Renal cortex interstitium (tissue), 11 donors: ENCODE measurements around the gene WNK1. TPM values are rescaled to one million over a fixed set of nuclear protein-coding genes. Genes with fewer than 3 reads are reported as not detected.

Experiments
- DNase-seq, 11 donors: peaks; one replicate each; pipeline ENCODE4 v3.0.0-alpha.2; 2013; ENCODE audit warnings: low read depth in 9 of 11, low spot score in 4 of 11; ENCODE audit errors: extremely low read depth in 1 of 11
- polyA plus RNA-seq, 3 donors: library from polyadenylated mRNA; unstranded; fragments of 120-200 nt; gene quantifications; one replicate each; pipeline ENCODE4 v1.2.1, GENCODE V29; 2013; ENCODE audit not compliant: insufficient read length in 3 of 3

Gene WNK1
- polyA plus RNA-seq, 3 donors, result 97.9 to 123 (median 123) TPM

DNA sequence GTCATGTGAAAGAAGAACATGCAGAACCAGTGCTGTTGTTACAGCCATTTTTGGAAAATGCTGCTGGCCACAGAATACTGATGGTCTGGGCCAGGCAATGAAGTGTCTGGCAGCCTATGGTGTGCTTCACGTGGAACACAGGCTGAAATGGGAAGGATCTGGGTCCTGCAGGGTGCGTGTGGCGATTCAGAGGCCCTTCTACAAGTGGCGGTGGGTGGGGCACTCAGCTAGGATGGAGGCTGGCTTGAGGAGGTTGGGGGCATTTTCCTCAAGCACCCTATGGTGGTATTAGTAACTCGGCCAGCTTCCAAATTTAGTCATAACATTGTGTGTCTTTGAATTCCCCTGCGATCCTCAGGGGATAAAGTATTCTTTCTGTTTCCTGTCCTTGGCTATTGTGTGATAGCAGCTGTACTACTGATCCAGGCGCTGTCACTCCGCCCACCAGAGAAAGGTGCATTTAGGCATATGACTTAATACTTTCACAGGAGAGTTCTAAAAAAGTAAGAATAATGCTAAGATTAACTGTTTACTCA, 206.3 kb downstream of the WNK1 start:
- no peak for DNase-seq

Other genes starting within 250 kb of the WNK1 start
- gene NINJ2, start 89.1 kb upstream of the WNK1 start, polyA plus RNA-seq, result 1 to 10 TPM in 2 of 3 donors, under 1 TPM in 1; 0.89 to 2.0 (median 1.4) TPM
- 10 to 100 TPM; 25.7 to 47.0 (median 30.7) TPM for gene RAD52, start 197.1 kb downstream of the WNK1 start, polyA plus RNA-seq
- gene ERC1, start 238.6 kb downstream of the WNK1 start, polyA plus RNA-seq, result 10 to 100 TPM; 36.8 to 40.4 (median 38.3) TPM